Measurements from ENCODE around the gene CYP26A1.
A peak's percentile ranks its signal among the peaks of the same experiment; 100 is the strongest.

Gene CYP26A1

DNA sequence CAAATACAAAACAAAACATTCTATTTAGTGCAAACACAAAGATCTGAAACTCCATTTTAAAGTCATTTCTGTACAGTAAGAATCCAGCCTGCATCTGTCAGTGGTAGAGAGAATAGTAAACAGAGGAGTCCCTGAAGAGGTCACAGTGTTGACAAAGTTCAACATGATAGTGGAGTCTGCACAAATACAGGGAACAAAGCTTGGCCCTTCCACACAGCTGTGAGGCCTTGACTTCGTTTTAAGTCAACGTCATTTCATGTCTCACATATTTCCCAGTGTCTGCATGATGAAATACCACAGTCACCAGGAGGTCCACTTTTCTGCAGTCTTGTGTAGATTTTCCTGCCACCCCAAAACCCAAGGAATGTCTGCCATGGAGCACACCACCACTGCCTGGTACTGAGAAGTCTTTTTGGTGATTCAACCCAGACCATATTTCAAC, 33.0 kb downstream of the CYP26A1 start:
- DNase-seq (ENCODE audit: low spot score) (no peak), ATAC-seq (ENCODE audit: low read depth) (no peak)
- no peak overlapping the region for H3K4me3 ChIP-seq (ENCODE audit: severe bottlenecking)
- H3K9me3 ChIP-seq (ENCODE audit: severe bottlenecking), result peaks cover 6% of the 10 kb centered on the region
- no peak overlapping the region for H3K27ac ChIP-seq (ENCODE audit: poor library complexity, severe bottlenecking)
- H3K4me1 ChIP-seq (ENCODE audit: insufficient read depth, poor library complexity, severe bottlenecking), result no peaks in the 10 kb centered on the region
- H3K27me3 ChIP-seq (ENCODE audit: insufficient read depth, poor library complexity, severe bottlenecking), result no peaks in the 10 kb centered on the region
- TF ChIP-seq, protein P1, sequence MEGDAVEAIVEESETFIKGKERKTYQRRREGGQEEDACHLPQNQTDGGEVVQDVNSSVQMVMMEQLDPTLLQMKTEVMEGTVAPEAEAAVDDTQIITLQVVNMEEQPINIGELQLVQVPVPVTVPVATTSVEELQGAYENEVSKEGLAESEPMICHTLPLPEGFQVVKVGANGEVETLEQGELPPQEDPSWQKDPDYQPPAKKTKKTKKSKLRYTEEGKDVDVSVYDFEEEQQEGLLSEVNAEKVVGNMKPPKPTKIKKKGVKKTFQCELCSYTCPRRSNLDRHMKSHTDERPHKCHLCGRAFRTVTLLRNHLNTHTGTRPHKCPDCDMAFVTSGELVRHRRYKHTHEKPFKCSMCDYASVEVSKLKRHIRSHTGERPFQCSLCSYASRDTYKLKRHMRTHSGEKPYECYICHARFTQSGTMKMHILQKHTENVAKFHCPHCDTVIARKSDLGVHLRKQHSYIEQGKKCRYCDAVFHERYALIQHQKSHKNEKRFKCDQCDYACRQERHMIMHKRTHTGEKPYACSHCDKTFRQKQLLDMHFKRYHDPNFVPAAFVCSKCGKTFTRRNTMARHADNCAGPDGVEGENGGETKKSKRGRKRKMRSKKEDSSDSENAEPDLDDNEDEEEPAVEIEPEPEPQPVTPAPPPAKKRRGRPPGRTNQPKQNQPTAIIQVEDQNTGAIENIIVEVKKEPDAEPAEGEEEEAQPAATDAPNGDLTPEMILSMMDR (IDR thresholded peaks at IDR 0.05; ENCODE audit: poor library complexity, severe bottlenecking), result no peak
- H3K36me3 ChIP-seq (ENCODE audit: low read depth), result no peaks in the 10 kb centered on the region

DNA sequence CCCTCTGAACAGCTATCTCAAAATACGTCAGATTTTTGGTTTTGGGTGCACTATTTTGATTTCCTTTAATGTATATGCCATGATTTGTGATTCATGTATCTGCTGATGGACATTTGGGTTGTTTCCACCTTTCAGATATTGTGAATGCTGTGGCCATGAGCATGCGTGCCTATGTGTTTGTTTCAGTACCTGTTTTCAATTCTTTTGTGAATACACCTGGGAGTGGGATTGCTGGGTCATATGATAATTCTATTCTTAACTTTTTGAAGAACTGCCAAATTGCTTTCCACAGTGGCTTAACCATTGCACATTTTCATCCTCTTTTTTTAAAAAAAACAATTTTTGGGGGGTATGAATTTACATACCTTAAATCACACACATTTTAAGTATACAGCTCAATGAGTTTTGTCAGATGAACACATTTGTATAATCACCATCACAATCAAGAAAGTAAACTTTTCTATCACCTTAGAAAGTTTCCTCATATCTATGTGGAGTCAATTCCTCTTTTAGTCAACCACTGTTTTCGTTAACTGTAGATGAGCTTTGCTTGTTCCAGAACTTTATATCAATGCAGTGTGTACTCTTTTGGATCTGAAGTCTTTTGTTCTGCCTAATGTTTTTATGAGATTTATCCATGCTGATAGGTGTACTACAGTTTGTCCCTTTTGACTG, 36.9 kb downstream of the CYP26A1 start:
- Histone ChIP-seq H3K4me3 (ENCODE audit: severe bottlenecking) (no peak overlapping the region), H3K27me3 (ENCODE audit: insufficient read depth, poor library complexity, severe bottlenecking) (no peaks in the 10 kb centered on the region), H3K9me3 (ENCODE audit: severe bottlenecking) (no peaks in the 10 kb centered on the region), H3K27ac (ENCODE audit: poor library complexity, severe bottlenecking) (no peak overlapping the region), H3K4me1 (ENCODE audit: insufficient read depth, poor library complexity, severe bottlenecking) (no peaks in the 10 kb centered on the region), H3K36me3 (ENCODE audit: low read depth) (no peaks in the 10 kb centered on the region)
- DNase-seq (ENCODE audit: low spot score), result no peak
- ATAC-seq (ENCODE audit: low read depth), result no peak
- TF ChIP-seq, protein P1 (IDR thresholded peaks at IDR 0.05; ENCODE audit: poor library complexity, severe bottlenecking), result no peak

DNA sequence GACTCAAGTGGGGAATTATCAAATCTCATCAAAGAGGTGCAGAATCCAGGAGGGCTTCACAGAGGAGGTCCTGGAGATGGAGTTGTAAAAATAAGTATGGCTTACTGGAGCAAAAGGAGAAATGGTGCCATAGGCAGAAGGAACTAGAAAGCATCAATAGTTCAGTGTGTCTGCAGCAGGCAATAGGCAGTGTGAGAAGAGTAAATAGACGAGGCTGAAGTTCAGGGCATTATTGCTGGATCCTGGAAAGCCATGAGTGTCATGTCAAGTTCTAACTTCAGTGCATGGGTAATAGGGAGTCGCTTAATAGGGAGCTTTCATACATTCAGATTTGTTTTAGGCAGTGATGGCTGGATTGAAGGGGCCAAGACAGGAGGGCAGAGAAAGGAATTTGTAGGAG, 39.3 kb downstream of the CYP26A1 start:
- Histone ChIP-seq H3K9me3 (ENCODE audit: severe bottlenecking) (no peaks in the 10 kb centered on the region), H3K4me1 (ENCODE audit: insufficient read depth, poor library complexity, severe bottlenecking) (no peaks in the 10 kb centered on the region), H3K27me3 (ENCODE audit: insufficient read depth, poor library complexity, severe bottlenecking) (no peaks in the 10 kb centered on the region), H3K36me3 (ENCODE audit: low read depth) (no peaks in the 10 kb centered on the region), H3K4me3 (ENCODE audit: severe bottlenecking) (no peak overlapping the region), H3K27ac (ENCODE audit: poor library complexity, severe bottlenecking) (no peak overlapping the region)
- no peak for DNase-seq (ENCODE audit: low spot score)
- TF ChIP-seq, protein P1 (IDR thresholded peaks at IDR 0.05; ENCODE audit: poor library complexity, severe bottlenecking), result no peak
- ATAC-seq (ENCODE audit: low read depth), result no peak

DNA sequence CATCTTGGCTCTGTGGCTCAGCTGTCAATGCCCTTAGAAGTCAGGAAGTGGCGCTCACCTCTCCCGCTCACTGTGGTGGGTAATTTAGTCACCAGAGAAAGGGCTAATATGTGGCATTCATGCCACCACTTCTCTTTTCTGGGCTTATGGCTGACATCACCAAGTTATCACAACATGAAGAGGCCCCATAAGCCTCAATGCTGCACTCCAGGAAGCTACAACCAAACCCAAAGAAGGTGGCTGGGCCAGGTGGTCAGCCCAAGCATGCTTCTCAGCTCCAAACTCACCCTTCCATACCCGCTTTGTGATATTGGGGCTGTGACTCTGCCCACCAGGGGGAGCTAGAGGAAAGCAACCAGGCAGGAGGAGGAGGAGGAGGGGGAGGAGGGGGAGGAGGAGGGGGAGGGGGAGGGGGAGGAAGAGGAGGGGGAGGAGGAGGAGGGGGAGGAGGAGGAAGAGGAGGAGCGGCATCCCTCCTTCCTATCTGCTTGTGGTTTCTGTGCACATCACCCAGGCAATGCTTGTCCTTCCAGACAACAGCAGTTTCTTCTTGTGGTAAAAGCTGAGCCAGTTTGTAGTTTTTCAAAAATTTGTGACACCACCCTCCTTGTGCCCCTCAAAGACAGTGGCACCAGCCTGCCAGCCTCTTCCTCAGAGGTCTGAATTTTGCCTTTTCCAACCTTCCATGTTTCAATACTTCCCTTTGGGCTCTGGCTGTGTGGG, 42.1 kb downstream of the CYP26A1 start:
- TF ChIP-seq, protein P1 (IDR thresholded peaks at IDR 0.05; ENCODE audit: poor library complexity, severe bottlenecking), result peak; percentile 21
- Histone ChIP-seq H3K4me3 (ENCODE audit: severe bottlenecking) (no peak overlapping the region), H3K27ac (ENCODE audit: poor library complexity, severe bottlenecking) (no peak overlapping the region), H3K9me3 (ENCODE audit: severe bottlenecking) (no peaks in the 10 kb centered on the region), H3K27me3 (ENCODE audit: insufficient read depth, poor library complexity, severe bottlenecking) (no peaks in the 10 kb centered on the region), H3K36me3 (ENCODE audit: low read depth) (no peaks in the 10 kb centered on the region), H3K4me1 (ENCODE audit: insufficient read depth, poor library complexity, severe bottlenecking) (no peaks in the 10 kb centered on the region)
- ATAC-seq (ENCODE audit: low read depth) (peak; percentile 52; the same call in 2 of the 3 replicates), DNase-seq (ENCODE audit: low spot score) (no peak)

DNA sequence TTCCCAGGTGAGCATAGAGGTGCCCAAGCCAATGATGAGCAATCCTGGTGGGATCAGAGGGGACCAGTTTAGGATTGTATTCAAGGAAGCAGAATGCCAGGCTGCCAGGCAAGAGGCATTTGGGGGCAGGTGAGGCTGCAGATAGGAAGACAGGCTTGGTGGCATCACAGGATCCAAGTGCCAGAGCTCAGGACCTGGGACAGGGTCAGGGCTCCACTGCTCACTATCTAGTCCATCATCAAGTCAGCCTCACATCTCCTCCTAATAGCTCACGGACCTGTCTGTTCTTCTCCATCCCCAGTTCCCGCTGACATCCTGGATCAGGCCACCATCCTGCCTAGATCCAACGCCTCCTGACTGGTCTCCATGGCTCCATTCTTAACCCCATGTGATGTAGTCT, 47.6 kb downstream of the CYP26A1 start:
- TF ChIP-seq, protein P1 (IDR thresholded peaks at IDR 0.05; ENCODE audit: poor library complexity, severe bottlenecking), result no peak
- no peaks in the 10 kb centered on the region for H3K9me3 ChIP-seq (ENCODE audit: severe bottlenecking)
- ATAC-seq (ENCODE audit: low read depth) (no peak), DNase-seq (ENCODE audit: low spot score) (no peak)
- H3K4me1 ChIP-seq (ENCODE audit: insufficient read depth, poor library complexity, severe bottlenecking), result no peaks in the 10 kb centered on the region
- H3K27me3 ChIP-seq (ENCODE audit: insufficient read depth, poor library complexity, severe bottlenecking), result no peaks in the 10 kb centered on the region
- no peak overlapping the region for H3K27ac ChIP-seq (ENCODE audit: poor library complexity, severe bottlenecking)
- H3K36me3 ChIP-seq (ENCODE audit: low read depth), result no peaks in the 10 kb centered on the region
- no peak overlapping the region for H3K4me3 ChIP-seq (ENCODE audit: severe bottlenecking)
